Colonic mucosa (tissue), 4 donors: ENCODE measurements around the gene DDX20. TPM values are rescaled to one million over a fixed set of nuclear protein-coding genes. Genes with fewer than 3 reads are reported as not detected.

Source experiments
- DNase-seq: peaks from one replicate; pipeline ENCODE4 v3.0.0-alpha.2; 2020
- H3K27ac ChIP-seq: fragments of 200-600 bp; one replicate; pipeline ENCODE4 v1.8.0; 2021
- H3K27me3 ChIP-seq: fragments of 200-600 bp; one replicate; pipeline ENCODE4 v1.8.0; 2021
- H3K36me3 ChIP-seq: fragments of 200-600 bp; one replicate; pipeline ENCODE4 v1.8.0; 2021
- H3K4me1 ChIP-seq: fragments of 200-600 bp; one replicate; pipeline ENCODE4 v1.8.0; 2021; ENCODE audit warnings: mild to moderate bottlenecking
- H3K4me3 ChIP-seq: fragments of 200-600 bp; one replicate; pipeline ENCODE4 v1.8.0; 2021
- H3K9ac ChIP-seq, 2 donors: one replicate each; pipeline ENCODE4 v1.7.0; 2013; ENCODE audit warnings: control low read depth in 2 of 2, low read depth in 2 of 2, low read length in 2 of 2
- H3K9me3 ChIP-seq: fragments of 200-600 bp; one replicate; pipeline ENCODE4 v1.8.0; 2021
- CTCF ChIP-seq: fragments of 200-600 bp; IDR thresholded peaks from one replicate; pipeline ENCODE4 v1.8.0; 2022; ENCODE audit warnings: antibody characterized with exemption, mild to moderate bottlenecking
- intact Hi-C: fragments of 100-400 bp; cut with DNase I; formaldehyde crosslinking; loops from one replicate; pipeline ENCODE4 v1.14.1; 2022
- total RNA-seq, 2 donors: library from RNA; stranded (reverse); fragmentation: NEBNext Ultra II Directional in 1 of 2; extraction: Animal tissue kit (Norgen Biotek cat#: 25700) in 1 of 2; gene quantifications; one replicate each; pipeline ENCODE4 v1.2.1, GENCODE V29; 2021
- donor health status: healthy.
- donor health status: DM: no; HTN: no; CAD: no.
- donor health status: DM: no; HTN: no; CAD: no.

DDX20 gene
- total RNA-seq, 2 donors from 2014 or later = 9.6 to 11.5 TPM

GRCh38 chr1:111729946-111730681 lies 25.6 kb upstream of the DDX20 start:
- Histone ChIP-seq H3K27me3 (no peaks in the 10 kb centered on the region), H3K27ac (no peak overlapping the region), H3K9ac (no peak overlapping the region), H3K4me1 (no peaks in the 10 kb centered on the region), H3K9me3 (no peaks in the 10 kb centered on the region), H3K36me3 (no peaks in the 10 kb centered on the region), H3K4me3 (no peak overlapping the region)
- intact Hi-C loops = no loop called here
- DNase-seq = peak; percentile 13
- no peak for TF ChIP-seq CTCF

GRCh38 chr1:111730706-111731105 lies 25.0 kb upstream of the DDX20 start:
- no peaks in the 10 kb centered on the region for H3K4me1 ChIP-seq
- intact Hi-C loops = no loop called here
- no peak overlapping the region for H3K27ac ChIP-seq
- DNase-seq = peak; percentile 6
- no peaks in the 10 kb centered on the region for H3K36me3 ChIP-seq
- H3K9ac ChIP-seq = no peak overlapping the region
- H3K27me3 ChIP-seq = no peaks in the 10 kb centered on the region
- H3K4me3 ChIP-seq = no peak overlapping the region
- no peaks in the 10 kb centered on the region for H3K9me3 ChIP-seq
- no peak for TF ChIP-seq CTCF

- intact Hi-C loops = no loop called here
- Histone ChIP-seq H3K9ac (no peak overlapping the region), H3K27ac (no peak overlapping the region), H3K4me1 (no peaks in the 10 kb centered on the region), H3K4me3 (no peak overlapping the region), H3K36me3 (no peaks in the 10 kb centered on the region), H3K27me3 (no peaks in the 10 kb centered on the region), H3K9me3 (no peaks in the 10 kb centered on the region)
- DNase-seq = peak; percentile 9
- TF ChIP-seq CTCF = no peak
Measured at GRCh38 chr1:111731956-111732355, 23.7 kb upstream of the DDX20 start.

GRCh38 chr1:111732718-111733117 lies 23.0 kb upstream of the DDX20 start:
- intact Hi-C loops = no loop called here
- peaks cover 1% of the 10 kb centered on the region for H3K4me1 ChIP-seq

GRCh38 chr1:111733183-111733991 lies 22.3 kb upstream of the DDX20 start:
- intact Hi-C loops = no loop called here
- no peak for TF ChIP-seq CTCF
- H3K4me1 ChIP-seq = peaks cover 5% of the 10 kb centered on the region
- H3K27ac ChIP-seq = peak overlapping the region; percentile 29
- peak; percentile 41 for DNase-seq
- no peaks in the 10 kb centered on the region for H3K9me3 ChIP-seq
- no peaks in the 10 kb centered on the region for H3K36me3 ChIP-seq
- no peaks in the 10 kb centered on the region for H3K27me3 ChIP-seq
- no peak overlapping the region for H3K9ac ChIP-seq
- H3K4me3 ChIP-seq = no peak overlapping the region

More at GRCh38 chr1:111732718-111733117, 23.0 kb upstream of the DDX20 start:
- no peak for TF ChIP-seq CTCF
- no peaks in the 10 kb centered on the region for H3K27me3 ChIP-seq
- no peak overlapping the region for H3K27ac ChIP-seq
- H3K9ac ChIP-seq = no peak overlapping the region
- no peak for DNase-seq
- no peak overlapping the region for H3K4me3 ChIP-seq
- H3K36me3 ChIP-seq = no peaks in the 10 kb centered on the region
- no peaks in the 10 kb centered on the region for H3K9me3 ChIP-seq
